Fibroblast of skin of left quadriceps (primary cell): Measurements from ENCODE around the gene VMO1.
A peak's percentile ranks its signal among the peaks of the same experiment; 100 is the strongest.

Experiments used
- DNase-seq, 2 experiments: peaks; one replicate each; pipeline ENCODE4 v3.0.0-alpha.2; 2013; ENCODE audit warnings: low read depth in 2 of 2

The VMO1 gene

DNA sequence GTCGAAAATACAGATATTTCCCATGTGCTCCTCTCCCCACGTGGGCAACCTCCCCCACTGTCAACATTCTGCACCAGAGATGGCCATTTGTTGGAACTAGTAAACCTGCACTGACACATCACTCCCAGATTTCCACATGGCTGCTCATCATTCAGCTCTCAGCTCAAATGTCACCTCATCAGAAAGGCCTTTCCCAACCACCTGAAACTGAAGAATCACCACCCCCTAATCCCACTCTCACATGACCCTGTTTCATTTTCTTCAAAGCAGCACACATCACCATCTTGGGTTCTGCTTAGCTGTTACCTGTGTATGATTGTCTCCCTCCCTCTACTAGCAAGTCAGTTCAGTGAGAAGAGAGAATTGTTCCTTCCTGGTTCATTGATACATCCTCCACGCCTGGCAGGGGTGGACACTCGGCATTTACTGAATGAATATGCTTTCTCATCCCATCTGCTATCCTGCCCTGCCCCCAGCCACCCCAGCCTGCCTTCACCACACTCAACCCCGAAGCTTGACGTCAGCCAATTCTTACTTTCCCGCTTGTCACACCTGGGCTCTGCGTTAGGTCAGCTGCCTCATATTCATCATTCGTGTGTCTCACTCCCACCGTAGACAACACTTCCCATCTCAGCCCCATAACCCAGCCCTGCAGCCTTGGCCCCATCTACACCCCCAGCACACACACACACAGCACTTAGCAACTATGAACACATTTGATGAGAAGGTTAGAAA lies 14.5 kb upstream of the VMO1 start:
- DNase-seq, result no peak

DNA sequence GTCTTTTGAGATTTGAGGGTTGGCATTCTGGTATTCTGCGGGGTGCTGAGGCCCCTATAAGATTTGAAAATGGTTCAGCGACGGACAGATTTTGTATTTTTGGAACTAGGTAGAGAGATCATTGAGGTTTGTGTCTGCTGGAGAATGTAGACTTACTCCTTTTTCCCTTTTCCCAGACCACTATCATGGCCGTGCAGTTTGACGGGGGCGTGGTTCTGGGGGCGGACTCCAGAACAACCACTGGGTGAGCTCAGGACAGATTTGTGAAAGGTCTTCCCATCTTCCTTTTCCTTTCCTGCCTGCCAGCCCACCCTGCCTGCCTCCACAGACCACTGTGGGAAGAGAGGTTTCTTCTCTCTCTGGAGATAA lies 10.4 kb upstream of the VMO1 start:
- no peak for DNase-seq

DNA sequence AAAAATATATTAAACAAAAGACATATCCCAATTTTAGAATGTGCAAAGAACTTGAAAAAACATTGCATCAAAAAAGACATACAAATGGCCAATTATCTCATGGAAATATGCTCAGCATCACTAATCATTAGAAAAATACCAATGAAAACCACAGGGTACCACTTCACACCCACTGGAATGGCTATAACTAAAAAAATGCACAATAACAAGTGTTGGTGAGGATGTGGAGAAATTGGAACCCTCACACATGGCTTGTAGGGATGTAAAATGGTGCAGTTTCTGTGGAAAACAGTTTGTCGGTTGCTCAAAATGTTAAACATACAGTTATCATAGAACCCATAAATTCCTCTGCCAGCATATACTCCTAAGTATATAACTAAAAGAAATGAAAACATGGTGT lies 9.0 kb upstream of the VMO1 start:
- no peak for DNase-seq

DNA sequence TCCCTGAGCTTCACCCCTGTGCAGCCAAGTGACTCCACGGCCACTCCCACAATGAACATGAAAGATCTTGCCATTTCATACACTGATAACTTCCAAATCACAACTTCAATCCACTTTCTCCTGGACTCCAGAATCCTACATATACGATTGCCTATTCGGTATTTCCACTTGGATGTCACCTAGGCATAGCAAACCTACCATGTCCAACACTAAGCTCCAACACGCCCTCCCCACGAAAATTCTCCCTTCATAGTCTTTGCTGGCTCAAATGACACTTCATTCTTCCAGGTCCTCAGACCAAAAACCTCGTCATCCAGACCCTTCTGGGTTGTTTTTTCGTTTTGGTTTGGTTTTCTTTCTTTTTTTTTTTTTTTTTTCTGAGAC lies 4.5 kb upstream of the VMO1 start:
- DNase-seq, result no peak

DNA sequence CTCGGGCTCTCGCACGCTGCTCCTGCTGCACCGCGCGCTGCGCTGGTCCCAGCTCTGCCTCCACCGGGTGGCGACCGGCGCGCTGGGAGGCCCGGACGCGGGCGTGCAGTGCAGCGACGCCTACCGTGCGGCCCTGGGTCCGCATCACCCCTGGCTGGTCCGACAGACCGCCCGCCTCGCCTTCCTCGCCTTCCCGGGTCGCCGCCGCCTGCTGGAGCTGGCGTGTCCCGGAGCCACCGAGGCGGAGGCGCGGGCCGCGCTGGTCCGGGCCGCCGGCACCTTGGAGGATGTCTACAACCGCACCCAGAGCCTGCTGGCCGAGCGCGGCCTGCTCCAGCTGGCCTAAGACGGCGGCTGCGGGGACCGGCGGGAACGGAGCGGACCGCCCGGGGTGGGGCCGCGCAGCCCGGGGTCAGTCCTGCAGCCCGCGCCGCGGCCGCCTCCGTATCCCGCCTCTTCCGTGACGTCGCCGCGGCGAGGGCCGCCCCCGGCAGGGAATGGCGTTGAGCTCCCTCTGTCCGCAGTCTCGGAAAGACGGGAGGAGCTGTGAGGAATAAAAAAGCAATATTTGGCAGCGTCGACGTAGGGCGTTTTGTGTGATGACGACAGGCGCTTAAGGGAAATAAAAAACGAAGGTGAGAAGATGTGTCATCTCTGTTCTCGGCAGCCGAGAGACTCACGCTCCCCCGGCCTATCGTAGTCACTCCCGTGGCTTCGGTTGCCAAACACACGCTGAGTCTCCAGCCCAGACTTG lies 4.0 kb upstream of the VMO1 start:
- DNase-seq, result peak; percentile 63 to 68

DNA sequence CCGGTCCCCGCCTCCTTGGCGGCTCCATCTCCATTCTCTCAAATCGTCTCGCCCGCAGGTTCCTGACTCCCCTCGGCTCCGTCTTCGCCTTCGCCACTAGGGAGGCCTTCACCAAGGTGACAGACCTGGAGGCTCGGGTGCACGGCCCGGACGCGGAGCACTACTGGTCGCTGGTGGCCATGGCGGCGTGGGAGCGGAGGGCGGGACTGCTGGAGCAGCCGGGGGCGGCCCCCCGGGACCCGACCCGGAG lies 3.5 kb upstream of the VMO1 start:
- no peak for DNase-seq

DNA sequence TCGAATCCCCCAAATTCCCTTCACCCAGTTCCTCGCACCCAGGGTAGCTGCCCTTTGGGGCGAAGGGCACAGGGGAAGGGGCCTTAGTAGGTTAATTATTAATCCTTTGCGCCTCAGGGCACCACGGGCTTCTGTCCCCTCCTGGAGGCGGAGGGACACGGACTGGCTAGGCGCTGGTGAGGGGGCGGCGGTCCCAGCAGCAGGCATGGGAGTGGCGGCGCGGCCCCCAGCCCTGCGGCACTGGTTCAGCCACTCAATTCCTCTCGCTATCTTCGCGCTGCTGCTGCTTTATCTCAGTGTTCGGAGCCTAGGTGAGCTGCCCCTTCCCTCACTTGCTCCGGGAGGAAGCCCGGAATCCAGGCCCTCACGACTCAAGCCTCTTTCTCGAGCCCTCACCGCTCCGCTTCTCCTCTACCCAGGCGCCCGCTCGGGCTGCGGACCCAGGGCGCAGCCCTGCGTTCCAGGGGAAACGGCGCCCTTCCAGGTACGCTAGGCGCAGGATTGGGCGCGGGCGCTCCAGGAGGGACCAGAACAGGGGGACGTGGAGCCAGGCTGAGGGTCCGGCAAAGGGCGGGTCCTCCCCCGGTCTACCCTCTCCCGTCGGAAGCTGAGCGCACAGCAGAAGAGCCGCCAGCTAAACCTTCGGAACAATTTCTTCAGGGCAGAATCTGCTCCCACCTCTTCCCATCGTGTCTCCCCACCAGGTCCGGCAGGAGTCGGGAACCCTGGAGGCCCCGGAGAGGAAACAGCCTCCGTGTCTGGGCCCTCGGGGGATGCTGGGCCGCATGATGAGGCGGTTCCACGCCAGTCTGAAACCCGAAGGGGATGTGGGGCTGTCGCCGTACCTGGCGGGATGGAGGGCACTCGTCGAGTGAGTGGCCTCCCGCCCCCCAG lies 2.9 kb upstream of the VMO1 start, which contains the start of gene GLTPD2:
Gene GLTPD2, plus strand, starts transcription at position 158 of the 894 bp plus-strand sequence. Its CDS starts 48 bp downstream, at position 206.
- DNase-seq, result no peak

DNA sequence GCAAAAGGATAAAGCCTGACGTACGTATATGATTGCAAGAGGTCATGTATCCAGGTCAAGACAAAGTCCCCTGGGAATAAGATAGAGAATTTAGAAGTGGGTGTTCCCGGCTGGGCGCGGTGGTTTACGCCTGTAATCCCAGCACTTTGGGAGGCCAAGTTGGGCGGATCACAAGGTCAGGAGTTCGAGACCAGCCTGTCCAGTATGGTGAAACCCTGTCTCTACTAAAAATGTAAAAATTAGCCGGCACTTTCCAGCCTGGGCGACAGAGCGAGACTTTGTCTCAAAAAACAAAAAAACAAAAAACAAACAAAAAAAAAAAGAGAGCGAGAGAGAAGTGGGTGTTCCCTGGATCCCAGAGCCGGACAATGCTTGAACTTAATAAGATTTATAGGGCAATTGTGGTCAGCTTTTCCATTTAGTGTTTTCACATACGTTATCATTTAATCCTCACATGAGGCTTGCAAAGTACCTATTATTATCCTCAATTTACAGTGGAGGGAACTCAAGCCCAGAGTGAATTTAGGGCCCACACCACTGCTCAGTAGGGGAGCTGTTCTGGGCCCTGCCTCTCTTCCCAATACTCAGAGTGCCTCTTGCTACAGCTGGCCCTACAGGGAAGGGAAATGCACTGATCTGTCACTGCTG lies 2.1 kb upstream of the VMO1 start:
- no peak for DNase-seq

DNA sequence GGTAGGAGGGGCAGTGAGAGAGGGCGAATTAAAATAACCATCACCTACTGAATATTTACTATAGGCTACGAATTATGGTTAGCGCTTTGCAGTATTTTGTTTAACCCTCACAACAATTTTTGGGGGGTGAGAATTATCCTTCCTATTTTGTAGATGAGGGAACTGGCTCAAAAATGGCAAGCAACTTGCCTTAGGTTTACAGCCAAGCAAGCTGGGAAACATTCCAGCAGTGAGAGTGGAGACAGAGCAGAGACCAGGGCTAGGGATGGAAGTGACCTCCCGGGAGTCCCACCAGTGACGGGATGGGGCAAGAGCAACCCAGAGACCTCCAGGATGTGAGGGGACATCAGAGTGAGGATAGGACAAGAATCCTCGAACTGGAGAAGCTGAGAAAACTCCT lies 352 bp upstream of the VMO1 start:
- no peak for DNase-seq

DNA sequence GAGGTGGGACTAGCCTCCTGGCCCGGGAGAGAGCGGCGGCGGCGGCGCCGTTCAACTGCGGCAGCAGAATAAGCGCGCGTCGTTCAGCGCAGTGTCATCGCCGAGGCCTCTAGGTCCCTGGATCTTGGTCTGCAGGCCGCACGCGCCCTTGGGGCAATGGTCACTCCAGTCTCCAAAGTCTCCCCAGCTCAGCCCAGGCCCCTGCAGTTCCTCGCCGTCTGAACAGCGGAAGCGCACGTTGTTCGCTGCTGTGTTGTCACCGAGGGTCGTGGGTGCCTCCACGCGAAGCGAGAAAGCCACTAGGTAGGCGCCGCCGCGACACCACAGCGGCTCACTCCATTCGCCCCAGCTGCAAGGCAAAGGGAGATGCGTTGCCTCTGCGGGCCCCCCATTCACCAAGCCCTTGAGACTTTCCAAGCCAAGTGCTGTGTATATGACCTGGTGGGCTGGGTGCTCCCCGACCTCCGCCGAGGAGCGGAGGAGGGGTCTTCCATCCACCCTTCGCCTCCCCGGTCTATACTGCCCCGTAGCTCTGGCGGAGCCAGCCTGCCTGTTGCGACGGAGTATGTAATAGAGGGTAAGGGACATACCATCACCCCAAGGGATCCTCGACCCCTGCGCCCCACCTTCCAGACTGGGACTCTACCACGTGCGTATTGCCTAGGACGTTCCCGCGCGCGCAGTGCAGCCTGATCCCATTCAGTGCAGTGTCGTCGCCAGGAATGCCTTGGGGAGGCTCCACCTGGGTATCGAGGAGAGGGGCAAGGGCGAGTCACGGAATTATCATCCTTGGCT lies 656 bp downstream of the VMO1 start:
- no peak for DNase-seq

DNA sequence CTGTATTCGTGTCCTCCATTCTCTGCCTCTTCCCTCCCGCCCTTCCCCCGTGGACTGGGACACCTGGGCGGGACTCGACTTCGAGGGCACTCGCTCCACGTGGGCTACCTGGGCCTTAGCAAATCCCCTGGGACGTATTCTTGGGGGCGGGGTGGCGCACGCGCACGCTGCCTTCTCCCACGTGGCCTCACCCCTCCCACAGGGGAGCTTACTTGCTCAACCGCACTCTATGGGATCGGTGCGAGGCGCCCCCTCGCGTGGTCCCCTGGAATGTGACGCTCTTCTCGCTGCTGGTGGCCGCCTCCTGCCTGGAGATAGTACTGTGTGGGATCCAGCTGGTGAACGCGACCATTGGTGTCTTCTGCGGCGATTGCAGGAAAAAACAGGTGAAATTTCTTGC lies 3.5 kb downstream of the VMO1 start:
- DNase-seq, result no peak

DNA sequence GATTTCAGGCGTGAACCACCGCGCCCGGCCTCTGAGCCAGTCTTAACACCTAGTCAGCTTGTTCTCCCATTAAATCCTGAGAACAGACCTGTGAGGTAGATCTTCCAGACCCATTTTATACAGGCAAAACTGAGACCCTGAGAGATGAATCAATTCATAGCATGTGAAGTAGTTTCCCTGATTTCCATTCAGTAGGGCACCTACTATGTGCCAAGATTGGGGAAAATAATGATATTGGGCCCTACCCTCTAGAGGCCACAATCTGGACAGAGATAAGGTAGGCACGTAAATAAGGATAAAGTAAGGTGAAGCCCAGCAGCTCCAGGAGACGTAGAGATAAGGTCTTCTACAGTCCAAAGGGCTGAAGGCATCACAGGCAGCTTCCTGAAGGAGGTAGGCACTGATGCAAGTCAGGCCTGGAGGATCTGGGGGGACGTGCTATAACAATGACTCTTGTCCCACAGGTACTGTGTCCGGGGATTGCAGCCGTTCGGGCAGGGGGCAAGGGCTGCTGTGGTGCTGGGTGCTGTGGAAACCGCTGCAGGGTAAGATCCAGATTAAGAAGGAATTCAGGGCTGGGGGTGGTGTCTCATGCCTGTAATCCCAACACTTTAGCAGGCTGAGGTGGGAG lies 5.7 kb downstream of the VMO1 start:
- no peak for DNase-seq

DNA sequence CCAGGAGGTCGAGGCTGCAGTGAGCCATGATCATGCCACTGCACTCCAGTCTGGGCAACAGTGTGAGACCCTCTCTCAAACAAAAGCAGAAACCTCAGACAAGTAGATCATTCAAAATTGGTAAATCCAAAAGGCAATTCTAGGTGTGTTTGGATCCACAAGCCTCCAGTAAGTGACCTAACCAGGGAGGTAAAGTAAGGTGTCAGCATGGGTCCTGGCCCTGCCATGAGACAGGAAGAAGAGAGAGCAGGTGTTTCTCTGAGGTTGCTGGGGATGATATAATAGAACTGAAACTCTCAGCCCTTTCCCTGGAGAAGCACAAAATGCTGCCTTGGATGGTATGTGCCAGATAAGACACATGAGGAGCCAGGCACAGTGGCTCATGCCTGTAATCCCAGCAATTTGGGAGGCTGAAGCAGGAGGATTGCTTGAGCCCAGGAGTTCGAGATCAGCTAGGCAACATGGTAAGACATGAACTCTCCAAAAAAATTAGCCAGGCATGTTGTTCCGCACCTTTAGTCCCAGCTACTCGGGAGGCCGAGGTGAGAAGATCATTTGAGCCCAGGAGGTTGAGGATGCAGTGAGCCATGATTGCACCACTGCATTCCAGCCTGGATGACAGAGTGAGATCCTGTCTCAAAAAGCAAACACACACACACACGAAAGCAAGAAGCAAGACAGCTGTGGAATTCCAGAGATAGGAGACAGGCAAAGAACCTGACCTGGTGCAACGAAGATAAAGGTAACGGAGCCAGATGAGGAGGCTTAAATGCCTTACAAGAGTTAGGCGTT lies 8.0 kb downstream of the VMO1 start:
- DNase-seq, result no peak

DNA sequence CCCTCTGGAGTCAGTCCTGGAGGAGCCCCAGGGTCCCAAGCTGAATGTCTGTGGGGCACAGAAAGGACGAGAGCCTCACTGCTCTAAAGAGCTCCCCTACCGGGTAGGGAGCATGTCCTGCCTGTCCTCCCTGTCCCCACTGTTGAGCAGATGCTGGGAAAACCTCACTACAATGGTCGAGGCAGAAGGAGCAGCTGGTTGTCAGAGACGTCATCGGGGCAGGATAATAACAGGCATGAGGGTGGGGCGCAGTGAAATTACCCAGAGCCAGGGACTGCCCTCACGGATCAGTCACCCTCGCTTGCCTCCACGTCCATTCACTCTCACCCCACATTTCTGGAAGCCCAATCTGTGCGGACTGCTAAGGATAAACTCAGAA lies 13.9 kb downstream of the VMO1 start:
- no peak for DNase-seq

DNA sequence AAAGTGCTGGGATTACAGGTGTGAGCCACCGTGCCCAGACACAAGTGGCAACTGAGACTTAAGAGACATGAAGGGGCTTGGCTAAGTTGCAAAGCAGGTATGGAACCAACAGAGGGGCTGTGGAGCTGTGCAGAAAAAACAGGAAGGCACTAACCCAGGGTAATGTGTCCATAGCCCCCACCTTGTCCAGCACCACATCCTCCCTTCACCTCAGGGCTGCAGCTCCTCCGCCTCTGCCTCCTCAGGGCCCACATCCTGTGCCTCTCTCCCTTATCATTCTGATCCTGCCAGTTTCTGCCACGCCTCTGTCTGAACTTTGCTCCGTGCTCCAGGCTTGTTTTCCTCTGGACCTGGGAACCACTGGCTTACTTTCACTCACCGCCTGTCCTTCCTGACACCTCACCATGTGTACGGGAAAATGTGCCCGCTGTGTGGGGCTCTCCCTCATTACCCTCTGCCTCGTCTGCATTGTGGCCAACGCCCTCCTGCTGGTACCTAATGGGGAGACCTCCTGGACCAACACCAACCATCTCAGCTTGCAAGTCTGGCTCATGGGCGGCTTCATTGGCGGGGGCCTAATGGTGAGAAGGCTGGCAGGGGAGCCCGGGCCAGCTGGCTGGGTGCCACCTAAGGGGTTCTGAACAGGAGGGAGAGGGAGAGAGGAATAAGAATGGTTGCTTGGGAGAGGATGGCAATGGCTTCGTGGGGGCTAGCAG lies 14.5 kb downstream of the VMO1 start, which contains the start of gene TM4SF5:
Gene TM4SF5, plus strand, starts transcription at position 368 of the 716 bp plus-strand sequence. Its CDS starts 37 bp downstream, at position 405.
- DNase-seq, result no peak

DNA sequence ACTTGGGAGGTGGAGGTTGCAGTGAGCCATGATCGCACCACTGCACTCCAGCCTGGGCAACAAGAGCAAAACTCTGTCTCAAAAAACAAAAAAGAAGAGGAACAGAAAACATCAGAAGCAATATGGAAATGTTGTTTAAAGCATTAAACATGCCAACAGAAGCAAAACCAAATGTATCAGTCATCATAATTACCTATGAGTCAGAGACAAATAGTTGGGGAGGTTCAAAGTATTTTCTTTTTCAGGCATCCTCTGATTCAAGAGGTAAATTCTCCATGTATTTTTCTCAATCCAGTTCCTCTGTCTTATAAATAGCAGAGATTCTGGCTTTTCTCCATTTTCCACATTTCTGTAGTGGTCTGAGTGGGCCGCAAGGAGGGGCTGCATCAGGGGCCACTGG lies 16.5 kb downstream of the VMO1 start:
- no peak for DNase-seq

DNA sequence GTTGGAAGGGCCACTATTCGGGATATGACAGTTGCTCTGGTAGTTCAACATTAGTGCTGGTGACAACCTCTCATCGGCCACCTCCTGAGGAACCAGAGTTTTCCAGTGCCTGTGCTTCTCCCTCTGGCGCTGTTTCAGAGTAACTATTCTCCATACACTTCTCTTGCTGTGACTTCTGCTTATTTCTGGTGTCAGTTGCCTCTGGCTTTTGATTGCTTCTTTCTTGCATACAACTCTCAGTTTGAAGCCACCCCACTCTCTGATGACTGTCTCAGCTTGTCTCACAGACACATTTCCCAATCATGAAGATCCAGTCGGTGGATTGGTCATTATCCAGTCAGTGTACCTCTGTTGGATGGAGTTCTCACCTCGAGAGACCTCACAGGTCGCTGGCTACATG lies 17.9 kb downstream of the VMO1 start:
- no peak for DNase-seq

DNA sequence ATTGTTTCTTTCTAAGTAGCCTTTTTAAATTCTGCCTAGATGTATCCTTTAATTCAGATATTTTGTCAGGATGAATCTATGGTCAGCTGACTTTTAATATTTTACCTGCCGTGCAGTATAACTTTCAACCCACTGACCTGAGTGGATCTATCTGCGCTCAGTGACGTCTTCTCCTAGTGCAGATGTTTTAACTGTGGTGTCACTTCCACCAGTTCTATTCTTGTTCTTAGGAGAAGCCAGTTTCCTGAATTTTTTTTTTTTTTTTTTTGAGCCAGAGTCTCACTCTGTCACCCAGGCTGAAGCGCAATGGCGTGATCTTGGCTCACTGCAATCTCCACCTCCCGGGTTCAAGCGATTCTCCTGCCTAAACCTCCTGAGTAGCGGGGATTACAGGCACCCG lies 19.4 kb downstream of the VMO1 start:
- DNase-seq, result no peak

DNA sequence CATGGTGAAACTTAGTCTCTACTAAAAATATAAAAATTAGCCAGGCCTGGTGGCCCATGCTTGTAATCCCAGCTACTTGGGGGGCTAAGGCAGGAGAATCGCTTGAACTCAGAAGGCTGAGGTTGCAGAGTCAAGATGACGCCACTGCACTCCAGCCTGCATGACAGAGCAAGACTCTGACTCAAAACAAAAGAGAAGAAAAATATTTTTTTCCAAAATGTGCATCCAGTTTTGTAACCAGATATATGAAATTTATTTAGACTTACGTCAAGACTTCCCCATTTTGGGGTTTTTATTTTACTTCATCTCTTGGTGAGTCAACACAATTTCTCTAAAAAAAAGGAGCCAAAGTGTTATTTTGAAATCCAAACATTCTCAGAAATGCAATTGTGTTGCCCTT lies 20.0 kb downstream of the VMO1 start:
- no peak for DNase-seq
